OCI-LY3 (cell line): Measurements from ENCODE around the gene MSI2.

Experiments used
- H2AFZ ChIP-seq: fragments of 200-600, 300-600 bp; shearing (Covaris generic); 2 replicates; pipeline ENCODE4 v1.6.0; 2014; ENCODE audit warnings: antibody characterized with exemption, low read depth, low read length
- H3K27ac ChIP-seq: fragments of 200-600, 300-600 bp; sonication (generic); 2 replicates; pipeline ENCODE4 v1.5.1; 2014; ENCODE audit warnings: mild to moderate bottlenecking, low read length, moderate library complexity, mixed read lengths
- H3K27me3 ChIP-seq: fragments of 200-600, 300-600 bp; sonication (generic); 2 replicates; pipeline ENCODE4 v1.6.1; 2014; ENCODE audit warnings: low read depth, low read length, mixed read lengths
- H3K36me3 ChIP-seq: fragments of 200-600, 300-600 bp; sonication (generic); replicated peaks from 2 replicates; pipeline ENCODE3; 2014; ENCODE audit warnings: low read depth, low read length, mixed read lengths
- H3K4me1 ChIP-seq: fragments of 300-600, 200-600 bp; sonication (generic); 2 replicates; pipeline ENCODE4 v1.6.1; 2014; ENCODE audit warnings: low read length, mixed read lengths
- H3K4me2 ChIP-seq: fragments of 200-600, 300-600 bp; sonication (generic); 2 replicates; pipeline ENCODE4 v1.6.1; 2014; ENCODE audit warnings: low read length, mixed read lengths
- H3K4me3 ChIP-seq: fragments of 300-600, 200-600 bp; sonication (generic); 2 replicates; pipeline ENCODE4 v1.5.1; 2014; ENCODE audit warnings: antibody characterized with exemption, mild to moderate bottlenecking, low read length, moderate library complexity
- H3K79me2 ChIP-seq: fragments of 300-600, 200-600 bp; shearing (Covaris generic); 2 replicates; pipeline ENCODE4 v1.6.1; 2014; ENCODE audit warnings: mild to moderate bottlenecking, low read length, mixed read lengths
- H3K9ac ChIP-seq: fragments of 300-600, 200-600 bp; shearing (Covaris generic); 2 replicates; pipeline ENCODE4 v1.6.0; 2014; ENCODE audit warnings: mild to moderate bottlenecking, low read length, moderate library complexity
- H3K9me3 ChIP-seq: fragments of 200-600, 300-600 bp; shearing (Covaris generic); 2 replicates; pipeline ENCODE4 v1.6.1; 2014; ENCODE audit warnings: low read length, mixed read lengths; ENCODE audit not compliant: insufficient read depth
- H4K20me1 ChIP-seq: fragments of 200-600, 300-600 bp; sonication (generic); 2 replicates; pipeline ENCODE4 v1.6.1; 2016; ENCODE audit warnings: low read length, mixed read lengths; ENCODE audit not compliant: insufficient read depth
- CTCF ChIP-seq: fragments of 200-600, 300-600 bp; sonication (generic); IDR thresholded peaks from 2 replicates; pipeline ENCODE4 v1.5.1; 2014; ENCODE audit warnings: antibody characterized with exemption, low read length, low read depth
- EZH2phosphoT487 ChIP-seq: fragments of 200-600 bp; shearing (Covaris generic); IDR thresholded peaks from 2 replicates; pipeline ENCODE4 v1.6.1; 2018; ENCODE audit warnings: antibody characterized with exemption, mixed run types, low read depth

Gene MSI2

GRCh38 chr17:57433452-57433851, 177.1 kb downstream of the MSI2 start:
- H3K9ac ChIP-seq = no peak overlapping the region
- H2AFZ ChIP-seq = no peak overlapping the region
- no peaks in the 10 kb centered on the region for H3K9me3 ChIP-seq
- no peaks in the 10 kb centered on the region for H3K36me3 ChIP-seq
- no peaks in the 10 kb centered on the region for H3K27me3 ChIP-seq
- no peak for TF ChIP-seq CTCF
- TF ChIP-seq EZH2phosphoT487 = no peak
- H3K4me3 ChIP-seq = no peak overlapping the region
- peaks cover 12% of the 10 kb centered on the region; the same call in 1 of the 2 replicates for H4K20me1 ChIP-seq
- no peak overlapping the region for H3K4me2 ChIP-seq
- H3K27ac ChIP-seq = no peak overlapping the region
- H3K4me1 ChIP-seq = peaks cover 15% of the 10 kb centered on the region
- H3K79me2 ChIP-seq = peaks cover 16% of the 10 kb centered on the region; the same call in 1 of the 2 replicates

- Histone ChIP-seq H3K27ac (no peak overlapping the region), H2AFZ (no peak overlapping the region), H4K20me1 (peaks cover 12% of the 10 kb centered on the region; the same call in 1 of the 2 replicates), H3K9me3 (no peaks in the 10 kb centered on the region), H3K9ac (no peak overlapping the region), H3K4me3 (no peak overlapping the region), H3K27me3 (no peaks in the 10 kb centered on the region), H3K4me2 (no peak overlapping the region), H3K36me3 (no peaks in the 10 kb centered on the region), H3K79me2 (peaks cover 16% of the 10 kb centered on the region), H3K4me1 (peaks cover 15% of the 10 kb centered on the region)
- TF ChIP-seq CTCF = no peak
- TF ChIP-seq EZH2phosphoT487 = no peak
These were observed 178.0 kb downstream of the MSI2 start for GRCh38 chr17:57434361-57434760.

- Histone ChIP-seq H3K9me3 (no peaks in the 10 kb centered on the region), H3K27me3 (no peaks in the 10 kb centered on the region), H3K36me3 (no peaks in the 10 kb centered on the region), H3K27ac (no peak overlapping the region), H3K79me2 (peaks cover 18% of the 10 kb centered on the region), H3K4me3 (no peak overlapping the region), H3K9ac (no peak overlapping the region), H2AFZ (no peak overlapping the region), H4K20me1 (peaks cover 10% of the 10 kb centered on the region; the same call in 1 of the 2 replicates), H3K4me1 (peaks cover 20% of the 10 kb centered on the region), H3K4me2 (peak overlapping the region; percentile 56)
- TF ChIP-seq EZH2phosphoT487 (no peak), CTCF (no peak)
These were observed 180.2 kb downstream of the MSI2 start for GRCh38 chr17:57436565-57436964.

GRCh38 chr17:57438066-57438731, 181.9 kb downstream of the MSI2 start:
- H3K36me3 ChIP-seq = no peaks in the 10 kb centered on the region
- peaks cover 13% of the 10 kb centered on the region; the same call in 1 of the 2 replicates for H4K20me1 ChIP-seq
- no peak for TF ChIP-seq EZH2phosphoT487
- no peak overlapping the region for H2AFZ ChIP-seq
- no peaks in the 10 kb centered on the region for H3K27me3 ChIP-seq
- no peaks in the 10 kb centered on the region for H3K9me3 ChIP-seq
- peaks cover 22% of the 10 kb centered on the region for H3K79me2 ChIP-seq
- H3K9ac ChIP-seq = no peak overlapping the region
- H3K4me3 ChIP-seq = no peak overlapping the region
- no peak overlapping the region for H3K27ac ChIP-seq
- H3K4me2 ChIP-seq = no peak overlapping the region
- H3K4me1 ChIP-seq = peaks cover 28% of the 10 kb centered on the region
